ENCODE data around the gene CGB3. TPM values are rescaled to one million over a fixed set of nuclear protein-coding genes. Genes with fewer than 3 reads are reported as not detected.
"Not testable (repeated sequence)": the region's sequence is repeated elsewhere in the genome, so short reads cannot be mapped to it uniquely, and the experiment has no call there.

CGB3 gene
- polyA plus RNA-seq, 3 donors, result not detected

- DNase-seq (ENCODE audit: extremely low read depth in 1 of 11, low read depth in 9 of 11, low spot score in 4 of 11), result not testable (repeated sequence)
These were observed 25.7 kb upstream of the CGB3 start for GRCh38 chr19:49049834-49050233.

- not testable (repeated sequence) for DNase-seq (ENCODE audit: extremely low read depth in 1 of 11, low read depth in 9 of 11, low spot score in 4 of 11)
These were observed 24.9 kb upstream of the CGB3 start, which contains the start of gene CGB8 for GRCh38 chr19:49049011-49049410. CGB8 (minus strand) TSS chr19:49049111; CDS start chr19:49048739, 372 bp downstream.

DNA sequence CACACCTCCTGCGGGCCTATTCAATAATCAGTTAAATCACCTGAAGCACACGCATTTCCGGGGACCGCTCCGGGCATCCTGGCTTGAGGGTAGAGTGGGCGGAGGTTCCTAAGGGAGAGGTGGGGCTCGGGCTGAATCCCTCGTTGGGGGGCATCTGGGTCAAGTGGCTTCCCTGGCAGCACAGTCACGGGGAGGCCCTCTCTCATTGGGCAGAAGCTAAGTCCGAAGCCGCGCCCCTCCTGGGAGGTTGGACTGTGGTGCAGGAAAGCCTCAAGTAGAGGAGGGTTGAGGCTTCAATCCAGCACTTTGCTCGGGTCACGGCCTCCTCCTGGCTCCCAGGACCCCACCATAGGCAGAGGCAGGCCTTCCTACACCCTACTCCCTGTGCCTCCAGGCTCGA lies 19.4 kb upstream of the CGB3 start, which contains the start of gene CGB5:
Gene CGB5 (plus strand): TSS at position 301 of the 400 bp plus-strand sequence. CDS start 362 bp downstream, outside the sequence.
- not testable (repeated sequence) for DNase-seq (ENCODE audit: extremely low read depth in 1 of 11, low read depth in 9 of 11, low spot score in 4 of 11)

DNA sequence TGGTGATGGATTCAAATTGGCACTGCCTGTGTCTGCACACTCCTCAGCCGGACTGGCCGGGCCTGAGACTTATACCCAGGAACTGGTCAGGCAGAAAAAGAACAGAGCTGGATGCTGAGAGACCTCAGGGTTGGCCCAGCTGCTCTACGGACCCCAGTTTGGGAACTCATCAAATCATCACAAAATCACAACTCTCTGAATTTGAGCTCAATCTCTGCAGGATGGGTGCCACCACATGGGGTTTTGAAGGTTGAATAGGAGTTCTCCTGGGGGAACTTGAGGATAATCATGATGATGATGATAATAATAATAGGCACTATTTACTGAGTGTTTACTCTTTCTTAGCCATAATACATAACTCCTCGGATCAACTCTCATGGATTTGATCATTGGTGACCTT lies 18.5 kb upstream of the CGB3 start:
- not testable (repeated sequence) for DNase-seq (ENCODE audit: extremely low read depth in 1 of 11, low read depth in 9 of 11, low spot score in 4 of 11)

- DNase-seq (ENCODE audit: extremely low read depth in 1 of 11, low read depth in 9 of 11, low spot score in 4 of 11), result no peak
These were observed 18.0 kb upstream of the CGB3 start for GRCh38 chr19:49042177-49042576.

GRCh38 chr19:49039736-49040135 lies 15.6 kb upstream of the CGB3 start:
- DNase-seq (ENCODE audit: extremely low read depth in 1 of 11, low read depth in 9 of 11, low spot score in 4 of 11), result not testable (repeated sequence)

- not testable (repeated sequence) for DNase-seq (ENCODE audit: extremely low read depth in 1 of 11, low read depth in 9 of 11, low spot score in 4 of 11)
These were observed 14.6 kb upstream of the CGB3 start for GRCh38 chr19:49038557-49039276.

DNA sequence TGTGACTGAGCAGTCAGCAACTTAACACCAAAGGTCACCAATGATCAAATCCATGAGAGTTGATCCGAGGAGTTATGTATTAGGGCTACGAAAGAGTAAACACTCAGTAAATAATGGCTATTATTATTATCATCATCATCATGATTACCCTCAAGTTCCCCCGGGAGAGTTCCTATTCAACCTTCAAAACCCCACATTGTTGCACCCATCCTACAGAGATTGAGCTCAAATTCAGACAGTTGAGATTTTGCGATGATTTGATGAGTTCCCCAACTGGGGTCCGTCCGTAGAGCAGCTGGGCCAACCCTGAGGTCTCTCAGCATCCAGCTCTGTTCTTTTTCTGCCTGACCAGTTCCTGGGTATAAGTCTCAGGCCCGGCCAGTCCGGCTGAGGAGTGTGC lies 14.0 kb upstream of the CGB3 start:
- not testable (repeated sequence) for DNase-seq (ENCODE audit: extremely low read depth in 1 of 11, low read depth in 9 of 11, low spot score in 4 of 11)

- not testable (repeated sequence) for DNase-seq (ENCODE audit: extremely low read depth in 1 of 11, low read depth in 9 of 11, low spot score in 4 of 11)
These were observed 12.7 kb upstream of the CGB3 start, which contains the start of gene CGB1 for GRCh38 chr19:49036815-49037214. CGB1 (minus strand) TSS chr19:49036895; CDS start chr19:49036711, 184 bp downstream.

GRCh38 chr19:49031642-49032301 lies 7.6 kb upstream of the CGB3 start, which contains the start of gene CGB2:
CGB2 (plus strand) TSS chr19:49031890; CDS start chr19:49032096, 206 bp downstream.
- not testable (repeated sequence) for DNase-seq (ENCODE audit: extremely low read depth in 1 of 11, low read depth in 9 of 11, low spot score in 4 of 11)

DNA sequence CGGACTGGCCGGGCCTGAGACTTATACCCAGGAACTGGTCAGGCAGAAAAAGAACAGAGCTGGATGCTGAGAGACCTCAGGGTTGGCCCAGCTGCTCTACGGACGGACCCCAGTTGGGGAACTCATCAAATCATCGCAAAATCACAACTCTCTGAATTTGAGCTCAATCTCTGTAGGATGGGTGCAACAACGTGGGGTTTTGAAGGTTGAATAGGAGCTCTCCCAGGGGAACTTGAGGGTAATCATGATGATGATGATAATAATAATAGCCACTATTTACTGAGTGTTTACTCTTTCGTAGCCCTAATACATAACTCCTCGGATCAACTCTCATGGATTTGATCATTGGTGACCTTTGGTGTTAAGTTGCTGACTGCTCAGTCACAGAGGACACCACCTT lies 6.2 kb upstream of the CGB3 start:
- DNase-seq (ENCODE audit: extremely low read depth in 1 of 11, low read depth in 9 of 11, low spot score in 4 of 11), result not testable (repeated sequence)

DNA sequence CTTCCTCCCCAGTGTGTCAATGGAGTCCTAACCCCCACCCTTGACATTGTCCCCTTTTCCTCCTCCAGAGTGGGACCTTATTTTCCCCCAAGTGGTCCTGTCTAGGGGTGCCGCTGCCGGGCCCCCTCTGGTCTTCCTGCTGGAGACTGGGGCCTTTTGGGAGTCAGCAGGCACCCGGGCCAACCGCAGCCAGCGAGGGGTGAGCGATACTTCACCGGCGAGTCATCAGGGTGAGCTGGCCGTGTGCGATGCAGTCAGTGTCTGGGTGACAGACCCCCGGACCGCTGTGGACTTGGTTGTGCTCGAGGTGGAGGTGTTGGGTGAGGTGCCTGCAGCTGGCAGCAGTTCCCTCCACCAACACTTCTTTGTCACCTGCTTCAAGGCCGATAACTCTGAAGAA lies 5.6 kb upstream of the CGB3 start:
- DNase-seq (ENCODE audit: extremely low read depth in 1 of 11, low read depth in 9 of 11, low spot score in 4 of 11), result not testable (repeated sequence)

DNA sequence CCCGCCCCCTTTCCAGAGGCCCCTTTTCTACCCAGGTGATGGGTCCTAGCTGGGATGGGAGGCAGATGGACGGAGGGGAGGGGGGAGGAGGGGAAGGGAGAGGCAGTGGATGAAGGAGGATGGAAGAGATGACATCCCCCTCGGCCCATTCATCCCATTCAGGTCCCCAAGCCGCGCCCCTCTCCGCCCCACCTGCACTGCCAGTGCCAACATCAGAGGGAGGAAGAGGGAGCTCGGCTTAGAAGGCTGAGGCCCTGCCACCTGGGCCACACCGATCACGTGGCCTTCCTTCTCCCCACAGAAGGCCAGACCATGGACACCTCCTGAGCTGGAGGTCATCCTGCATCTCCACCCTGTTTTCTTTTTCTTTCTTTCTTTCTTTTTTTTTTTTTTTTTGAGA lies 4.6 kb upstream of the CGB3 start:
- not testable (repeated sequence) for DNase-seq (ENCODE audit: extremely low read depth in 1 of 11, low read depth in 9 of 11, low spot score in 4 of 11)

- DNase-seq (ENCODE audit: extremely low read depth in 1 of 11, low read depth in 9 of 11, low spot score in 4 of 11), result not testable (repeated sequence)
These were observed 1.5 kb upstream of the CGB3 start for GRCh38 chr19:49025599-49025998.

- not testable (repeated sequence) for DNase-seq (ENCODE audit: extremely low read depth in 1 of 11, low read depth in 9 of 11, low spot score in 4 of 11)
These were observed 955 bp upstream of the CGB3 start for GRCh38 chr19:49025088-49025487.

DNA sequence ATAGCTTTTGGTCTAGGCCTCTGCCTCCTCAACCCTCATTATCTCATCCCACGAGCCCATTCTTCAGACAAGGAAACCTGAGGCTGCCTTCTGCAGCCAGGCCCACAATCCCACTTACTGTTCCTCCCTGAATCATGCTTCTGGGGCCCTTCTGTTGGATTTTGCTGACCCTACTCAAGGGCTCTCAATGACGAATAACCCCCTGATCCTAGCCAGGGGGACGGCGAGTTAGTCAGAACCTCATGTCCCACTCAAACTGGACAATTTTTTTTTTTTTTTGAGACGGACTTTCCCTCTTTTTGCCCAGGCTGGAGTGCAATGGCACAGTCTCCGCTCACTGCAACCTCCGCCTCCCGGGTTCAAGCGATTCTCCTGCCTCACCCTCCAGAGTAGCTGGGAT lies 2.0 kb downstream of the CGB3 start:
- DNase-seq (ENCODE audit: extremely low read depth in 1 of 11, low read depth in 9 of 11, low spot score in 4 of 11), result no peak

GRCh38 chr19:49020931-49021895 lies 2.9 kb downstream of the CGB3 start:
- no peak for DNase-seq (ENCODE audit: extremely low read depth in 1 of 11, low read depth in 9 of 11, low spot score in 4 of 11)

GRCh38 chr19:49020342-49020741 lies 3.8 kb downstream of the CGB3 start:
- DNase-seq (ENCODE audit: extremely low read depth in 1 of 11, low read depth in 9 of 11, low spot score in 4 of 11), result no peak

Measured in renal cortex interstitium (tissue), 11 donors.